ENCODE results near the gene INHBC. TPM values are rescaled to one million over a fixed set of nuclear protein-coding genes. Genes with fewer than 3 reads are reported as not detected.

INHBC gene
- total RNA-seq, 1 experiment from 2014 or later: 0.20 TPM

GRCh38 chr12:57428965-57429364 is 5.6 kb upstream of the INHBC start:
- no peak overlapping the region for H3K9ac ChIP-seq (ENCODE audit: low read length)
- no peaks in the 10 kb centered on the region for H3K27me3 ChIP-seq (ENCODE audit: insufficient read depth, low read length)
- CTCF ChIA-PET: no interaction called here
- H3K36me3 ChIP-seq (ENCODE audit: control insufficient read depth in 1 of 2, insufficient read depth in 2 of 2, low read length in 2 of 2): no peaks in the 10 kb centered on the region
- no peak overlapping the region for H3K27ac ChIP-seq (ENCODE audit: low read depth, low read length)
- H3K4me3 ChIP-seq (replicated peaks in 1 of 2; ENCODE audit: low read depth in 1 of 2, low read length in 2 of 2): no peak overlapping the region; a peak in 1 of 4 replicates
- H3K9me2 ChIP-seq (ENCODE audit: insufficient read depth): no peaks in the 10 kb centered on the region
- BruUV-seq (replicated peaks): no TSS peak
- RAD21 ChIA-PET (ENCODE audit: low non-redundant PET in 1 of 2, low total read pairs in 2 of 2, uncharacterized antibody in 2 of 2, unreplicated experiment in 2 of 2): interaction anchor here in 1 of 2 experiments (0.6 kb wide), 1 partner anchor 14 kb away, joined by 4 read pairs; no protein-coding TSS in a partner anchor
- H2AFZ ChIP-seq (ENCODE audit: low read depth, low read length, poor library complexity, severe bottlenecking): no peak overlapping the region
- POLR2A ChIA-PET: no interaction called here
- H3K4me1 ChIP-seq (ENCODE audit: control insufficient read depth in 1 of 2, insufficient read depth in 2 of 2, low read length in 2 of 2): peaks cover 4 to 19% of the 10 kb centered on the region in 2 experiments; a peak in 3 of 4 replicates
- DNase-seq (ENCODE audit: low read depth, low spot score) (no peak), ATAC-seq (no peak)
- H4K20me1 ChIP-seq (ENCODE audit: insufficient read depth): no peaks in the 10 kb centered on the region
- no peaks in the 10 kb centered on the region for H3K9me3 ChIP-seq (ENCODE audit: control insufficient read depth in 1 of 2, insufficient read depth in 1 of 2, low read depth in 1 of 2, low read length in 2 of 2)
- H3K4me2 ChIP-seq (ENCODE audit: low read length): peak overlapping the region; percentile 89; the same call in 1 of the 2 replicates
- intact Hi-C loops (cut with micrococcal nuclease): no loop called here
- TF ChIP-seq POLR2AphosphoS5 (IDR thresholded peaks at IDR 0.05; ENCODE audit: low read depth, low read length) (no peak), EZH2phosphoT487 (IDR thresholded peaks at IDR 0.05; ENCODE audit: borderline replicate concordance) (no peak), CTCF (IDR thresholded peaks at IDR 0.05 in 2 of 3, conservative IDR thresholded peaks at IDR 0.05 in 1 of 3; ENCODE audit: borderline replicate concordance in 1 of 3, insufficient read depth in 1 of 3, low read depth in 2 of 3, low read length in 2 of 3) (no peak), SRF (IDR thresholded peaks at IDR 0.05; ENCODE audit: low read depth) (no peak), ATF3 (IDR thresholded peaks at IDR 0.05) (no peak), YY1 (IDR thresholded peaks at IDR 0.05; ENCODE audit: extremely low read depth, insufficient replicate concordance, low read depth, low read length) (no peak), JUND (IDR thresholded peaks at IDR 0.05) (no peak), ZFX (IDR thresholded peaks at IDR 0.05) (no peak), EZH2 (IDR thresholded peaks at IDR 0.05) (no peak), FOSL1 (IDR thresholded peaks at IDR 0.05; ENCODE audit: low read depth) (no peak), CEBPB (IDR thresholded peaks at IDR 0.05; ENCODE audit: low read depth) (no peak), ELF1 (IDR thresholded peaks at IDR 0.05; ENCODE audit: borderline replicate concordance, low read depth) (no peak), ZBTB33 (IDR thresholded peaks at IDR 0.05; ENCODE audit: extremely low read depth, insufficient replicate concordance, low read length) (no peak), POLR2A (IDR thresholded peaks at IDR 0.05; ENCODE audit: borderline replicate concordance, extremely low read depth, insufficient read depth, insufficient read length) (no peak), TCF7L2 (IDR thresholded peaks at IDR 0.05; ENCODE audit: borderline replicate concordance, extremely low read depth, insufficient read depth, insufficient read length) (no peak), MAX (IDR thresholded peaks at IDR 0.05) (no peak), EGR1 (IDR thresholded peaks at IDR 0.05; ENCODE audit: low read depth) (no peak), RAD21 (IDR thresholded peaks at IDR 0.05; ENCODE audit: low read depth) (no peak), REST (IDR thresholded peaks at IDR 0.05; ENCODE audit: low read depth) (no peak)
- peaks cover 21% of the 10 kb centered on the region for H3K79me2 ChIP-seq (ENCODE audit: insufficient read depth, low read length)
